GM23248 (cell line): Measurements from ENCODE around the gene TMEM165. TPM values are rescaled to one million over a fixed set of nuclear protein-coding genes. Genes with fewer than 3 reads are reported as not detected.

Source experiments
- DNase-seq: peaks from one replicate; pipeline ENCODE4 v3.0.0-alpha.2; 2015
- H2AFZ ChIP-seq: fragments of 200-600 bp; sonication (generic); 2 replicates; pipeline ENCODE4 v1.6.1; 2016; ENCODE audit warnings: antibody characterized with exemption
- H3F3A ChIP-seq: fragments of 200-600 bp; sonication (generic); 2 replicates; pipeline ENCODE4 v1.6.1; 2016; ENCODE audit warnings: mild to moderate bottlenecking, antibody characterized with exemption, mixed run types; ENCODE audit not compliant: insufficient read depth
- H3K27ac ChIP-seq: fragments of 200-600 bp; sonication (generic); 2 replicates; pipeline ENCODE4 v1.5.1; 2016; ENCODE audit warnings: mild to moderate bottlenecking
- H3K27me3 ChIP-seq: fragments of 200-600 bp; sonication (generic); replicated peaks from 2 replicates; pipeline ENCODE4 v1.6.1; 2016; ENCODE audit warnings: mild to moderate bottlenecking; ENCODE audit not compliant: insufficient read depth
- H3K36me3 ChIP-seq: fragments of 200-600 bp; sonication (generic); 2 replicates; pipeline ENCODE4 v1.6.1; 2016; ENCODE audit warnings: low read depth, mild to moderate bottlenecking
- H3K4me1 ChIP-seq: fragments of 200-600 bp; sonication (generic); 2 replicates; pipeline ENCODE4 v1.6.1; 2016; ENCODE audit warnings: mild to moderate bottlenecking; ENCODE audit not compliant: insufficient read depth
- H3K4me2 ChIP-seq: fragments of 200-600 bp; sonication (generic); one replicate; pipeline ENCODE4 v1.6.1; 2016; ENCODE audit warnings: mild to moderate bottlenecking; ENCODE audit not compliant: unreplicated experiment
- H3K4me3 ChIP-seq: fragments of 200-600 bp; sonication (generic); 2 replicates; pipeline ENCODE4 v1.5.1; 2016; ENCODE audit warnings: mild to moderate bottlenecking
- H3K79me2 ChIP-seq: fragments of 200-600 bp; sonication (generic); 2 replicates; pipeline ENCODE4 v1.6.1; 2016; ENCODE audit warnings: mild to moderate bottlenecking; ENCODE audit not compliant: insufficient read depth
- H3K9ac ChIP-seq: fragments of 200-600 bp; sonication (generic); 2 replicates; pipeline ENCODE4 v1.6.1; 2016; ENCODE audit warnings: mild to moderate bottlenecking
- H3K9me2 ChIP-seq: fragments of 200-600 bp; sonication (generic); 2 replicates; pipeline ENCODE4 v1.6.1; 2016; ENCODE audit warnings: mixed run types, mild to moderate bottlenecking, moderate library complexity; ENCODE audit not compliant: insufficient read depth
- H3K9me3 ChIP-seq: fragments of 200-600 bp; sonication (generic); one replicate; pipeline ENCODE4 v1.6.1; 2017; ENCODE audit warnings: low read depth
- H4K20me1 ChIP-seq: fragments of 200-600 bp; sonication (generic); 2 replicates; pipeline ENCODE4 v1.6.0; 2016; ENCODE audit not compliant: insufficient read depth
- EZH2 ChIP-seq: fragments of 200-600 bp; sonication (generic); IDR thresholded peaks from 2 replicates; pipeline ENCODE4 v1.6.1; 2018; ENCODE audit warnings: antibody characterized with exemption, mild to moderate bottlenecking; ENCODE audit not compliant: insufficient read depth, poor library complexity, severe bottlenecking
- EZH2phosphoT487 ChIP-seq: fragments of 200-600 bp; sonication (generic); IDR thresholded peaks from 2 replicates; pipeline ENCODE4 v1.6.1; 2018; ENCODE audit warnings: antibody characterized with exemption, moderate library complexity, mild to moderate bottlenecking, low read depth; ENCODE audit not compliant: insufficient read depth
- whole genome bisulfite sequencing, 2 experiments: methylation state at CpG; one replicate each; pipeline ENCODE4 v1.1.6; 2015 to 2017; ENCODE audit warnings: low lambda C conversion rate in 2 of 2, low coverage in 1 of 2; ENCODE audit errors: missing lambda C conversion rate in 2 of 2; 5-methylcytosine and 5-hydroxymethylcytosine counted together
- in situ Hi-C: fragments of 300-500 bp; cut with MboI; formaldehyde crosslinking; loops from 2 replicates; pipeline ENCODE4 v1.15.0; 2020
- polyA plus RNA-seq: library from polyadenylated mRNA; unstranded; fragments of >200 nt; fragmentation: Nextera tagmentation; extraction: Ambion mirVana; gene quantifications from 2 replicates; pipeline ENCODE4 v1.2.1, GENCODE V29; 2016
- total RNA-seq: library from RNA; depleted of rRNA; stranded (reverse); fragments of >200 nt; shearing (Covaris generic); gene quantifications from 2 replicates; pipeline ENCODE4 v1.2.3, GENCODE V29; 2014

TMEM165 gene
- total and polyA plus RNA-seq, 2 experiments from 2014 or later, result 188 to 217 TPM

- TF ChIP-seq EZH2, result no peak
- no peak for TF ChIP-seq EZH2phosphoT487
- peak; percentile 21 for DNase-seq
- peaks cover 90% of the 10 kb centered on the region for H3K79me2 ChIP-seq
- in situ Hi-C loops, result loop anchor here (25.0 kb wide), 1 partner anchor 438 kb away; the partner anchor contains the start of gene EXOC1
- H3K4me1 ChIP-seq, result no peaks in the 10 kb centered on the region
- no peaks in the 10 kb centered on the region for H4K20me1 ChIP-seq
- no peaks in the 10 kb centered on the region for H3K27me3 ChIP-seq
- no peaks in the 10 kb centered on the region for H3K9me2 ChIP-seq
- H3K27ac ChIP-seq, result peak overlapping the region; percentile 18
- H3K9ac ChIP-seq, result 0 out of 2 replicates have a peak overlapping the region, but pooled peaks have one; percentile 8
- no peak overlapping the region for H3K4me3 ChIP-seq
- peaks cover 75% of the 10 kb centered on the region for H3K36me3 ChIP-seq
- no peaks in the 10 kb centered on the region for H3K9me3 ChIP-seq
- H3F3A ChIP-seq, result peaks cover 68% of the 10 kb centered on the region
- H3K4me2 ChIP-seq, result no peak overlapping the region
- 19 to 26% methylated on average over 3 of the region's 3 CpGs for WGBS, 2 experiments
- no peak overlapping the region for H2AFZ ChIP-seq
Observed at GRCh38 chr4:55424791-55425190, 29.0 kb downstream of the TMEM165 start.

- H3K79me2 ChIP-seq, result peaks cover 31% of the 10 kb centered on the region
- no peak overlapping the region for H3K9ac ChIP-seq
- H3K9me2 ChIP-seq, result no peaks in the 10 kb centered on the region
- no peak for DNase-seq
- WGBS, 2 experiments, result 79 to 83% methylated on average over 6 of the region's 6 CpGs
- no peak overlapping the region for H3K4me2 ChIP-seq
- TF ChIP-seq EZH2 (no peak), EZH2phosphoT487 (no peak)
- in situ Hi-C loops, result loop anchor here (25.0 kb wide), 1 partner anchor 430 kb away; the partner anchor contains the start of gene EXOC1
- H2AFZ ChIP-seq, result no peak overlapping the region
- H3K9me3 ChIP-seq, result no peaks in the 10 kb centered on the region
- no peak overlapping the region for H3K4me3 ChIP-seq
- H3F3A ChIP-seq, result peaks cover 87% of the 10 kb centered on the region
- H3K27ac ChIP-seq, result no peak overlapping the region
- peaks cover 77% of the 10 kb centered on the region for H3K36me3 ChIP-seq
- no peaks in the 10 kb centered on the region for H4K20me1 ChIP-seq
- H3K27me3 ChIP-seq, result no peaks in the 10 kb centered on the region
- no peaks in the 10 kb centered on the region for H3K4me1 ChIP-seq
Observed at GRCh38 chr4:55431710-55432336, 36.1 kb downstream of the TMEM165 start.

GRCh38 chr4:55435141-55435841, 39.5 kb downstream of the TMEM165 start:
- H2AFZ ChIP-seq, result no peak overlapping the region
- H3F3A ChIP-seq, result peaks cover 83% of the 10 kb centered on the region
- no peaks in the 10 kb centered on the region for H3K9me2 ChIP-seq
- H3K9ac ChIP-seq, result no peak overlapping the region
- H3K4me3 ChIP-seq, result no peak overlapping the region
- no peak overlapping the region for H3K4me2 ChIP-seq
- H3K36me3 ChIP-seq, result peaks cover 50% of the 10 kb centered on the region
- peaks cover 5% of the 10 kb centered on the region; the same call in 1 of the 2 replicates for H3K79me2 ChIP-seq
- WGBS, 2 experiments, result 60 to 62% methylated on average over 3 of the region's 3 CpGs
- H3K27ac ChIP-seq, result no peak overlapping the region
- peaks cover 4% of the 10 kb centered on the region; the same call in 1 of the 2 replicates for H3K4me1 ChIP-seq
- TF ChIP-seq EZH2, result no peak
- no peak for TF ChIP-seq EZH2phosphoT487
- no peaks in the 10 kb centered on the region for H4K20me1 ChIP-seq
- H3K9me3 ChIP-seq, result no peaks in the 10 kb centered on the region
- DNase-seq, result peak; percentile 66
- H3K27me3 ChIP-seq, result no peaks in the 10 kb centered on the region
- in situ Hi-C loops, result loop anchor here (25.0 kb wide), 1 partner anchor 427 kb away; the partner anchor contains the start of gene EXOC1

- in situ Hi-C loops, result loop anchor here (25.0 kb wide), 1 partner anchor 425 kb away; the partner anchor contains the start of gene EXOC1
- H3K9me3 ChIP-seq, result no peaks in the 10 kb centered on the region
- peak; percentile 52 for DNase-seq
- no peaks in the 10 kb centered on the region for H3K9me2 ChIP-seq
- peaks cover 37% of the 10 kb centered on the region for H3K36me3 ChIP-seq
- H3K27me3 ChIP-seq, result no peaks in the 10 kb centered on the region
- no peak overlapping the region for H2AFZ ChIP-seq
- no peak overlapping the region for H3K4me2 ChIP-seq
- H3K4me3 ChIP-seq, result no peak overlapping the region
- H3F3A ChIP-seq, result peaks cover 80% of the 10 kb centered on the region
- no peak overlapping the region for H3K9ac ChIP-seq
- H3K27ac ChIP-seq, result peak overlapping the region; percentile 10; the same call in 1 of the 2 replicates
- H3K79me2 ChIP-seq, result peaks cover 5% of the 10 kb centered on the region; the same call in 1 of the 2 replicates
- TF ChIP-seq EZH2 (no peak), EZH2phosphoT487 (no peak)
- H3K4me1 ChIP-seq, result peaks cover 7% of the 10 kb centered on the region; the same call in 1 of the 2 replicates
- no peaks in the 10 kb centered on the region for H4K20me1 ChIP-seq
- 70 to 78% methylated on average over 5 of the region's 5 CpGs for WGBS, 2 experiments
Observed at GRCh38 chr4:55437356-55437796, 41.6 kb downstream of the TMEM165 start.
